GM23338 (cell line): ENCODE data around the gene SLC25A17.
A peak's percentile ranks its signal among the peaks of the same experiment; 100 is the strongest.

Experiments
- CREB1 ChIP-seq: fragments of 250-450 bp; sonication (Bioruptor Pico); IDR thresholded peaks from 2 replicates; pipeline ENCODE4 v1.5.0; 2020; ENCODE audit warnings: low read depth, mild to moderate bottlenecking, moderate library complexity
- EZH2 ChIP-seq: fragments of 200-600 bp; sonication (generic); IDR thresholded peaks from one replicate; pipeline ENCODE4 v1.8.0; 2017; ENCODE audit warnings: antibody characterized with exemption, mild to moderate bottlenecking, low read depth; ENCODE audit not compliant: unreplicated experiment
- EZH2phosphoT487 ChIP-seq: fragments of 200-600 bp; sonication (generic); IDR thresholded peaks from one replicate; pipeline ENCODE4 v1.8.1; 2018; ENCODE audit warnings: antibody characterized with exemption; ENCODE audit not compliant: unreplicated experiment
- JUNB ChIP-seq: IDR thresholded peaks from one replicate; pipeline ENCODE4 v1.6.1; 2016; ENCODE audit warnings: antibody characterized with exemption; ENCODE audit not compliant: unreplicated experiment
- POLR2AphosphoS5 ChIP-seq: IDR thresholded peaks from 2 replicates; pipeline ENCODE4 v1.6.1; 2016; ENCODE audit warnings: antibody characterized with exemption, low read depth
- TF ChIP-seq, protein P1 (sequence below), 2 experiments: fragments of 200-600 bp in 1 of 2; sonication (generic) in 1 of 2; conservative IDR thresholded peaks; 2 replicates each; pipeline versions ENCODE4 v1.5.1 to v1.6.1; 2016 to 2017; ENCODE audit warnings: antibody characterized with exemption in 2 of 2, low read depth in 2 of 2, mild to moderate bottlenecking in 2 of 2, moderate library complexity in 1 of 2
- TF ChIP-seq, protein P2 (sequence below): fragments of 250-450 bp; sonication (Bioruptor Pico); IDR thresholded peaks from 2 replicates; pipeline ENCODE4 v1.5.0; 2020; ENCODE audit warnings: mild to moderate bottlenecking, moderate library complexity
- TF ChIP-seq, protein P3 (sequence below): IDR thresholded peaks from one replicate; pipeline ENCODE4 v1.6.1; 2018; ENCODE audit warnings: antibody characterized with exemption; ENCODE audit not compliant: unreplicated experiment

DNA sequence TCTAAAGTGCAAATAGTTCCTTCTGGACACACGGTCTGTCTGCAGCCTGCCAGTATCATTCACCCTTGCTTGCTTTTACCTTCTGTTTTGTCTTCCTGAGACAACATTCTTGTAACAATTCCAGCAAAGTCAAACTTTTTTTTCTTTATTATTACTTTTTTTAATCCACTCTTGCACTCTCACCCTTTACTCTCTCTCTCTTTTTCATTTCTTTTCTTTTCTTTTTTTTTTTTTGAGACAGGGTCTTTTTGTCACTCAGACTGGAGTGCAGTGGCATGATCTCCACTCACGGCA lies 86.2 kb downstream of the SLC25A17 start:
- TF ChIP-seq, protein P1, sequence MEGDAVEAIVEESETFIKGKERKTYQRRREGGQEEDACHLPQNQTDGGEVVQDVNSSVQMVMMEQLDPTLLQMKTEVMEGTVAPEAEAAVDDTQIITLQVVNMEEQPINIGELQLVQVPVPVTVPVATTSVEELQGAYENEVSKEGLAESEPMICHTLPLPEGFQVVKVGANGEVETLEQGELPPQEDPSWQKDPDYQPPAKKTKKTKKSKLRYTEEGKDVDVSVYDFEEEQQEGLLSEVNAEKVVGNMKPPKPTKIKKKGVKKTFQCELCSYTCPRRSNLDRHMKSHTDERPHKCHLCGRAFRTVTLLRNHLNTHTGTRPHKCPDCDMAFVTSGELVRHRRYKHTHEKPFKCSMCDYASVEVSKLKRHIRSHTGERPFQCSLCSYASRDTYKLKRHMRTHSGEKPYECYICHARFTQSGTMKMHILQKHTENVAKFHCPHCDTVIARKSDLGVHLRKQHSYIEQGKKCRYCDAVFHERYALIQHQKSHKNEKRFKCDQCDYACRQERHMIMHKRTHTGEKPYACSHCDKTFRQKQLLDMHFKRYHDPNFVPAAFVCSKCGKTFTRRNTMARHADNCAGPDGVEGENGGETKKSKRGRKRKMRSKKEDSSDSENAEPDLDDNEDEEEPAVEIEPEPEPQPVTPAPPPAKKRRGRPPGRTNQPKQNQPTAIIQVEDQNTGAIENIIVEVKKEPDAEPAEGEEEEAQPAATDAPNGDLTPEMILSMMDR (conservative IDR thresholded peaks at IDR 0.05; ENCODE audit: low read depth in 2 of 2): peak in 1 of 2 experiments; percentile 23; a peak in 1 of 4 replicates
- TF ChIP-seq JUNB: no peak
- TF ChIP-seq EZH2: no peak
- no peak for TF ChIP-seq EZH2phosphoT487
- no peak for TF ChIP-seq CREB1 (CRISPR knock-in tag)
- TF ChIP-seq, protein P2, sequence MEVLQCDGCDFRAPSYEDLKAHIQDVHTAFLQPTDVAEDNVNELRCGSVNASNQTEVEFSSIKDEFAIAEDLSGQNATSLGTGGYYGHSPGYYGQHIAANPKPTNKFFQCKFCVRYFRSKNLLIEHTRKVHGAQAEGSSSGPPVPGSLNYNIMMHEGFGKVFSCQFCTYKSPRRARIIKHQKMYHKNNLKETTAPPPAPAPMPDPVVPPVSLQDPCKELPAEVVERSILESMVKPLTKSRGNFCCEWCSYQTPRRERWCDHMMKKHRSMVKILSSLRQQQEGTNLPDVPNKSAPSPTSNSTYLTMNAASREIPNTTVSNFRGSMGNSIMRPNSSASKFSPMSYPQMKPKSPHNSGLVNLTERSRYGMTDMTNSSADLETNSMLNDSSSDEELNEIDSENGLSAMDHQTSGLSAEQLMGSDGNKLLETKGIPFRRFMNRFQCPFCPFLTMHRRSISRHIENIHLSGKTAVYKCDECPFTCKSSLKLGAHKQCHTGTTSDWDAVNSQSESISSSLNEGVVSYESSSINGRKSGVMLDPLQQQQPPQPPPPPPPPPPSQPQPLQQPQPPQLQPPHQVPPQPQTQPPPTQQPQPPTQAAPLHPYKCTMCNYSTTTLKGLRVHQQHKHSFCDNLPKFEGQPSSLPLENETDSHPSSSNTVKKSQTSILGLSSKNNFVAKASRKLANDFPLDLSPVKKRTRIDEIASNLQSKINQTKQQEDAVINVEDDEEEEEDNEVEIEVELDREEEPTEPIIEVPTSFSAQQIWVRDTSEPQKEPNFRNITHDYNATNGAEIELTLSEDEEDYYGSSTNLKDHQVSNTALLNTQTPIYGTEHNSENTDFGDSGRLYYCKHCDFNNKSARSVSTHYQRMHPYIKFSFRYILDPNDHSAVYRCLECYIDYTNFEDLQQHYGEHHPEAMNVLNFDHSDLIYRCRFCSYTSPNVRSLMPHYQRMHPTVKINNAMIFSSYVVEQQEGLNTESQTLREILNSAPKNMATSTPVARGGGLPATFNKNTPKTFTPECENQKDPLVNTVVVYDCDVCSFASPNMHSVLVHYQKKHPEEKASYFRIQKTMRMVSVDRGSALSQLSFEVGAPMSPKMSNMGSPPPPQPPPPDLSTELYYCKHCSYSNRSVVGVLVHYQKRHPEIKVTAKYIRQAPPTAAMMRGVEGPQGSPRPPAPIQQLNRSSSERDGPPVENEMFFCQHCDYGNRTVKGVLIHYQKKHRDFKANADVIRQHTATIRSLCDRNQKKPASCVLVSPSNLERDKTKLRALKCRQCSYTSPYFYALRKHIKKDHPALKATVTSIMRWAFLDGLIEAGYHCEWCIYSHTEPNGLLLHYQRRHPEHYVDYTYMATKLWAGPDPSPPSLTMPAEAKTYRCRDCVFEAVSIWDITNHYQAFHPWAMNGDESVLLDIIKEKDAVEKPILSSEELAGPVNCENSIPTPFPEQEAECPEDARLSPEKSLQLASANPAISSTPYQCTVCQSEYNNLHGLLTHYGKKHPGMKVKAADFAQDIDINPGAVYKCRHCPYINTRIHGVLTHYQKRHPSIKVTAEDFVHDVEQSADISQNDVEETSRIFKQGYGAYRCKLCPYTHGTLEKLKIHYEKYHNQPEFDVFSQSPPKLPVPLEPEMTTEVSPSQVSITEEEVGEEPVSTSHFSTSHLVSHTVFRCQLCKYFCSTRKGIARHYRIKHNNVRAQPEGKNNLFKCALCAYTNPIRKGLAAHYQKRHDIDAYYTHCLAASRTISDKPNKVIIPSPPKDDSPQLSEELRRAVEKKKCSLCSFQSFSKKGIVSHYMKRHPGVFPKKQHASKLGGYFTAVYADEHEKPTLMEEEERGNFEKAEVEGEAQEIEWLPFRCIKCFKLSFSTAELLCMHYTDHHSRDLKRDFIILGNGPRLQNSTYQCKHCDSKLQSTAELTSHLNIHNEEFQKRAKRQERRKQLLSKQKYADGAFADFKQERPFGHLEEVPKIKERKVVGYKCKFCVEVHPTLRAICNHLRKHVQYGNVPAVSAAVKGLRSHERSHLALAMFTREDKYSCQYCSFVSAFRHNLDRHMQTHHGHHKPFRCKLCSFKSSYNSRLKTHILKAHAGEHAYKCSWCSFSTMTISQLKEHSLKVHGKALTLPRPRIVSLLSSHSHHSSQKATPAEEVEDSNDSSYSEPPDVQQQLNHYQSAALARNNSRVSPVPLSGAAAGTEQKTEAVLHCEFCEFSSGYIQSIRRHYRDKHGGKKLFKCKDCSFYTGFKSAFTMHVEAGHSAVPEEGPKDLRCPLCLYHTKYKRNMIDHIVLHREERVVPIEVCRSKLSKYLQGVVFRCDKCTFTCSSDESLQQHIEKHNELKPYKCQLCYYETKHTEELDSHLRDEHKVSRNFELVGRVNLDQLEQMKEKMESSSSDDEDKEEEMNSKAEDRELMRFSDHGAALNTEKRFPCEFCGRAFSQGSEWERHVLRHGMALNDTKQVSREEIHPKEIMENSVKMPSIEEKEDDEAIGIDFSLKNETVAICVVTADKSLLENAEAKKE (CRISPR knock-in tag): no peak
- TF ChIP-seq, protein P3, sequence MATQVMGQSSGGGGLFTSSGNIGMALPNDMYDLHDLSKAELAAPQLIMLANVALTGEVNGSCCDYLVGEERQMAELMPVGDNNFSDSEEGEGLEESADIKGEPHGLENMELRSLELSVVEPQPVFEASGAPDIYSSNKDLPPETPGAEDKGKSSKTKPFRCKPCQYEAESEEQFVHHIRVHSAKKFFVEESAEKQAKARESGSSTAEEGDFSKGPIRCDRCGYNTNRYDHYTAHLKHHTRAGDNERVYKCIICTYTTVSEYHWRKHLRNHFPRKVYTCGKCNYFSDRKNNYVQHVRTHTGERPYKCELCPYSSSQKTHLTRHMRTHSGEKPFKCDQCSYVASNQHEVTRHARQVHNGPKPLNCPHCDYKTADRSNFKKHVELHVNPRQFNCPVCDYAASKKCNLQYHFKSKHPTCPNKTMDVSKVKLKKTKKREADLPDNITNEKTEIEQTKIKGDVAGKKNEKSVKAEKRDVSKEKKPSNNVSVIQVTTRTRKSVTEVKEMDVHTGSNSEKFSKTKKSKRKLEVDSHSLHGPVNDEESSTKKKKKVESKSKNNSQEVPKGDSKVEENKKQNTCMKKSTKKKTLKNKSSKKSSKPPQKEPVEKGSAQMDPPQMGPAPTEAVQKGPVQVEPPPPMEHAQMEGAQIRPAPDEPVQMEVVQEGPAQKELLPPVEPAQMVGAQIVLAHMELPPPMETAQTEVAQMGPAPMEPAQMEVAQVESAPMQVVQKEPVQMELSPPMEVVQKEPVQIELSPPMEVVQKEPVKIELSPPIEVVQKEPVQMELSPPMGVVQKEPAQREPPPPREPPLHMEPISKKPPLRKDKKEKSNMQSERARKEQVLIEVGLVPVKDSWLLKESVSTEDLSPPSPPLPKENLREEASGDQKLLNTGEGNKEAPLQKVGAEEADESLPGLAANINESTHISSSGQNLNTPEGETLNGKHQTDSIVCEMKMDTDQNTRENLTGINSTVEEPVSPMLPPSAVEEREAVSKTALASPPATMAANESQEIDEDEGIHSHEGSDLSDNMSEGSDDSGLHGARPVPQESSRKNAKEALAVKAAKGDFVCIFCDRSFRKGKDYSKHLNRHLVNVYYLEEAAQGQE: no peak
- no peak for TF ChIP-seq POLR2AphosphoS5
